Activated B cell treated with CpG ODN at 0.5 μM for 24 hours (primary cell): Measurements from ENCODE around the gene PAM. TPM values are rescaled to one million over a fixed set of nuclear protein-coding genes. Genes with fewer than 3 reads are reported as not detected.

ENCODE experiments used
- ATAC-seq: fragments of 200-7000 bp; cut with Tn5 transposase; one replicate; pipeline ENCODE4 v1.10.0; 2021; ENCODE audit warnings: low read depth, mild to moderate bottlenecking, moderate library complexity
- CTCF ChIA-PET: fragments of 350-600 bp; sonication (Branson Sonifier 250); formaldehyde crosslinking; loops from one replicate; lab custom pipeline; 2021; ENCODE audit warnings: antibody characterized with exemption; lab: Charles Lee
- POLR2A ChIA-PET: fragments of 350-600 bp; sonication (Branson Sonifier 250); formaldehyde crosslinking; loops from one replicate; lab custom pipeline; 2021; ENCODE audit warnings: antibody characterized with exemption; lab: Charles Lee
- DNase-seq: peaks from one replicate; pipeline ENCODE4 v3.0.0; 2022
- H3K27ac Mint-ChIP-seq: one replicate; pipeline ENCODE4 v1.8.0; 2020; ENCODE audit warnings: mixed read lengths
- H3K27me3 Mint-ChIP-seq: one replicate; pipeline ENCODE4 v1.8.0; 2021; ENCODE audit warnings: mixed read lengths
- H3K36me3 Mint-ChIP-seq: one replicate; pipeline ENCODE4 v1.8.0; 2021; ENCODE audit warnings: low read depth, mixed read lengths
- H3K4me1 Mint-ChIP-seq: one replicate; pipeline ENCODE4 v1.8.0; 2021; ENCODE audit warnings: mixed read lengths
- H3K4me3 Mint-ChIP-seq: one replicate; pipeline ENCODE4 v1.8.0; 2020; ENCODE audit warnings: mild to moderate bottlenecking, mixed read lengths
- H3K9me3 Mint-ChIP-seq: one replicate; pipeline ENCODE4 v1.8.0; 2020; ENCODE audit warnings: mixed read lengths
- intact Hi-C: fragments of 100-400 bp; cut with micrococcal nuclease; formaldehyde crosslinking; loops from one replicate; pipeline ENCODE4 v1.15.1; 2024
- total RNA-seq: library from RNA; stranded (reverse); gene quantifications from 2 replicates; pipeline ENCODE4 v1.2.3, GENCODE V29; 2022
- TF ChIP-seq, protein P1 (sequence below): fragments of 200-600 bp; IDR thresholded peaks from one replicate; pipeline ENCODE4 v1.8.0; 2022; ENCODE audit warnings: antibody characterized with exemption, mild to moderate bottlenecking

The PAM gene
- total RNA-seq, 1 donor from 2014 or later: 19.0 TPM

DNA sequence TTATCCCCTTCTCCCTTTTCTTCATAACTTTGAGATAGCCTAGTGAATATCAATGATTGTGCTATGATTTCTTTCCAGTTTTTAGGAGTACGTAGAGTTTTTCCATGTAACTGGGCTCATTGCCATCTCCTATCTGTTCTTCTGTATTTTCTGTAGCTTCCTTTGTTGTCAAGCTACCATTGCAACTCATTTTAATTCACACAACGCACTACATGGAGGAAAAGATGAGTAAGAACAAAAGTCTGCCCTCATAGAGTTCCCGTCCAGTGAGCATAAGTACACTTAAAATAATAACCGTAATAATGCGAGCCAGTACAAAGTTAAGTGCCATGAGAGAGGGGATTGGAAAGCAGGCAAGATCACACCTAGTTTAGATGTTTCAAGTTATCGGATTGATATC is 177.7 kb downstream of the PAM start:
- no peak for ATAC-seq
- CTCF ChIA-PET: interaction anchor here (1.1 kb wide), 1 partner anchor 396 kb away, joined by 3 read pairs; no protein-coding TSS in a partner anchor
- Mint-ChIP-seq H3K4me3 (no peak overlapping the region), H3K27ac (no peak overlapping the region), H3K27me3 (no peaks in the 10 kb centered on the region), H3K9me3 (no peaks in the 10 kb centered on the region), H3K36me3 (no peaks in the 10 kb centered on the region), H3K4me1 (no peaks in the 10 kb centered on the region)
- POLR2A ChIA-PET: no interaction called here
- intact Hi-C loops: no loop called here
- no peak for DNase-seq
- TF ChIP-seq, protein P1, sequence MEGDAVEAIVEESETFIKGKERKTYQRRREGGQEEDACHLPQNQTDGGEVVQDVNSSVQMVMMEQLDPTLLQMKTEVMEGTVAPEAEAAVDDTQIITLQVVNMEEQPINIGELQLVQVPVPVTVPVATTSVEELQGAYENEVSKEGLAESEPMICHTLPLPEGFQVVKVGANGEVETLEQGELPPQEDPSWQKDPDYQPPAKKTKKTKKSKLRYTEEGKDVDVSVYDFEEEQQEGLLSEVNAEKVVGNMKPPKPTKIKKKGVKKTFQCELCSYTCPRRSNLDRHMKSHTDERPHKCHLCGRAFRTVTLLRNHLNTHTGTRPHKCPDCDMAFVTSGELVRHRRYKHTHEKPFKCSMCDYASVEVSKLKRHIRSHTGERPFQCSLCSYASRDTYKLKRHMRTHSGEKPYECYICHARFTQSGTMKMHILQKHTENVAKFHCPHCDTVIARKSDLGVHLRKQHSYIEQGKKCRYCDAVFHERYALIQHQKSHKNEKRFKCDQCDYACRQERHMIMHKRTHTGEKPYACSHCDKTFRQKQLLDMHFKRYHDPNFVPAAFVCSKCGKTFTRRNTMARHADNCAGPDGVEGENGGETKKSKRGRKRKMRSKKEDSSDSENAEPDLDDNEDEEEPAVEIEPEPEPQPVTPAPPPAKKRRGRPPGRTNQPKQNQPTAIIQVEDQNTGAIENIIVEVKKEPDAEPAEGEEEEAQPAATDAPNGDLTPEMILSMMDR: no peak

DNA sequence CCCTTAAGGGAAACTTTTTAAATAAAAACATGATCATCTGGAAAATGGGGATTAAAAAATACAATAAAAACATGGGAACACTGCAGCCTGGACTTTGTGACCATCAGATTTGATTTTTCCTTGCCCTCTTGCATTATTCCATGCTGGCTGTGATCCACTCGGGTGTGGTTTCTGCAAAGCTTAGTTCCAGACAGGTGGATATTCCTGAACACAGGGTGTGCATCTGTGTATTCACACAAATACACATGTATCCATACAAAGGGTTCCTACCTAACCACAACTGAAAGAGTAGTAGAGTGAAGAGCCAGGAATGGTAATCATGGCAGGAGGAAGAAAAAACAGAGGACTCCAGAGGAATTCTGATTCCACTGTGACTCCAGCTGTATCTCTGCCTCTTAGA is 178.2 kb downstream of the PAM start:
- H3K27me3 Mint-ChIP-seq: no peaks in the 10 kb centered on the region

DNA sequence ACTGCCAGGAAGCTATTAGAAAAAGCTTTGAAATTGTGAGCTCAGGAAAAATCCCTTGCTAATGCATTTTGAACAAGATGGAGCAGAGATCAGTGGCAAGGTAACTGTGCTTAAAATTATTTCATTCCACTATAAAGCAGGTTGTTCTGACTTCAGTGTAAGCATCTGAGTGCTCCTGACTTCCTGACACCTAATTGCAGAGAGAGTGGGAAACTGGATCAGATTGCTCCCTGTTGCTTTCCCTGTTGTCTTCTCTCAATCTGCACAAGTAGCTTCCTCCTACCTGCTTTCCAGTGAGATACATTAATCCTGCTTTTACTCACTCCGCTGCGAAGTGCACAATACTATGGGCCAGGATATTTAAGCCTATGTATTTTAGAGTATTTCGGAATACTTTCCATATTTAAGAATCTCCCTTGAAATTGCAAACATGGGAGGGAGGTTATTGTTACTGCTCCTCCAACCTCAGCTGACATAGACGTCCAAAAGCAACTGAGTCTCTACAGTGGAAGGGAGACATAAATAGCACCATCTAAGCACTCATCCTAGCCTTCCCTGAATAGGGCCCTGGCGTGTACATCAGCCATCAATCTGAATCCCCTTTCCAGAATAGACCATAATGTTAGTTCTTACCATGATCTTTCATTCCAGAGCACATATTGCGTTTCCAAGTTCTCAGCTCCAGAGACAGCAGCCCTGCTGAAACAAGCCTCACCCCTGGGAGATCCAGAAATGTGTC is 178.8 kb downstream of the PAM start:
- Mint-ChIP-seq H3K4me1 (no peaks in the 10 kb centered on the region), H3K27ac (no peak overlapping the region), H3K4me3 (no peak overlapping the region), H3K9me3 (no peaks in the 10 kb centered on the region), H3K27me3 (no peaks in the 10 kb centered on the region), H3K36me3 (no peaks in the 10 kb centered on the region)
- ChIA-PET CTCF (interaction anchor here (1.1 kb wide), 1 partner anchor 397 kb away, joined by 3 read pairs; no protein-coding TSS in a partner anchor), POLR2A (no interaction called here)
- intact Hi-C loops: no loop called here
- ATAC-seq: no peak
- TF ChIP-seq, protein P1: no peak
- DNase-seq: no peak

More for the DNA sequence above, 178.2 kb downstream of the PAM start:
- ATAC-seq (no peak), DNase-seq (no peak)
- ChIA-PET CTCF (interaction anchor here (1.1 kb wide), 1 partner anchor 397 kb away, joined by 3 read pairs; no protein-coding TSS in a partner anchor), POLR2A (no interaction called here)
- intact Hi-C loops: no loop called here
- Mint-ChIP-seq H3K27ac (no peak overlapping the region), H3K4me1 (no peaks in the 10 kb centered on the region), H3K9me3 (no peaks in the 10 kb centered on the region), H3K36me3 (no peaks in the 10 kb centered on the region), H3K4me3 (no peak overlapping the region)
- TF ChIP-seq, protein P1: no peak

DNA sequence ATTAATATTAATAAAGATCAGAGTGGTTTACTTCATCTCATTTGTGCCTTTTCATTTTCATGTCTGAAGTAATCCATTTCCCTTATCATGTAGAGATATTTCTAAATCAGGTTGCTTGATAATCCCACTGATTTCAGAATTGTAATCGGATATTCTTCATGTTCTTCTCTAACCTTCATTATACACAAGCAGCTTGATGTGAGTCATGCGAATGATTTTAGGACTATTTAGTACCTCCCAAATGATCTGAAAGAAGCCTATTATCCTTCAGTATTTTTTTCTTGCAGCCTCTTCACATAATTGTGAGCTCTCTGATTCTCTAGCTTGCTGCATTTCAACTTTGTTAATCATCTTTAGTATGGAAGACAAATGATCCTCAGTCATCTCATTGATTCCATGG is 182.8 kb downstream of the PAM start:
- TF ChIP-seq, protein P1: no peak
- Mint-ChIP-seq H3K9me3 (no peaks in the 10 kb centered on the region), H3K4me1 (no peaks in the 10 kb centered on the region), H3K27me3 (no peaks in the 10 kb centered on the region), H3K4me3 (no peak overlapping the region), H3K36me3 (no peaks in the 10 kb centered on the region), H3K27ac (no peak overlapping the region)
- ATAC-seq: no peak
- POLR2A ChIA-PET: no interaction called here
- intact Hi-C loops: no loop called here
- DNase-seq: no peak
- CTCF ChIA-PET: no interaction called here

DNA sequence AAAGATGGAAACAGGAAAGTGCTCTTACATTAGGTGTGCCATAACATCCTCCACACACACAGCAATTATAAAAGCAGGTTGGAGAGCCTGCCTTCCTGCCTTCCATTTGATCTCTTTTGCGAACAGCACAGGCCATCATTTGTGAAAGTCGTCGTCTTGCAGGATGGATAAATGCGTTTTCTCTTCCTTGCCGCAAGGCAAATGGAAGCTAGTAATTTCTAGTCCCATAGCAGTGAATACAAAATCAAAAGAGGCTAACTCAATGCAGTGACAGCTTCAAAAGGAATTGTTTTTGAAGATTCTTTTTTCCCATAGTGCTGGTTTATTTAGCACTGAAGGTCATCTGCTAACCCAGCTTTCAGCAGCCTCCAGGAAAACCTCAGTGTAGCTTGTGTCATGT is 186.0 kb downstream of the PAM start:
- CTCF ChIA-PET: no interaction called here
- H3K9me3 Mint-ChIP-seq: no peaks in the 10 kb centered on the region
- no peak overlapping the region for H3K4me3 Mint-ChIP-seq
- no peak for ATAC-seq
- H3K36me3 Mint-ChIP-seq: no peaks in the 10 kb centered on the region
- no peak for DNase-seq
- POLR2A ChIA-PET: no interaction called here
- TF ChIP-seq, protein P1: no peak
- intact Hi-C loops: no loop called here
- no peak overlapping the region for H3K27ac Mint-ChIP-seq
- no peaks in the 10 kb centered on the region for H3K27me3 Mint-ChIP-seq
- H3K4me1 Mint-ChIP-seq: no peaks in the 10 kb centered on the region
